Measurements from ENCODE around the gene TBX15. TPM values are rescaled to one million over a fixed set of nuclear protein-coding genes. Genes with fewer than 3 reads are reported as not detected.

The TBX15 gene
- total RNA-seq, 1 donor from 2014 or later = 0.07 TPM

DNA sequence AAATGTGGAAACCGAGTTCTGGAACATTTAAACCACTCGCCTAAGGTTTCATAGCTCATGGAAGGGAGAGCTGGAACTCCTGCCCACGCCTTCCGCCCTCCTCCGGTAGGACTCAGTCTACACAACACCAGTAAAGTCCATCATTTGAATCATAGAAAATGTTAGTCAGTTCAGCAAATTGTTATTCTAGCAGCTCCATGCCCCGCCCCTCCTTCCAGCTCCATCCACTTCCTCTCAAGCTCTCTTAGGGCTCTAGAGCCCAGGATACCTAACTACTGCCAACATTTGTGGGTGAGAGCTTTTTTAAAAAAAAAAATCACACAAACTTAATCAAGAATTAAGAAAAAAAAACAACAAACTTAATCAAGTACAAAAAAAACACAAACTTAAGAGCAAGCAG lies 121.8 kb downstream of the TBX15 start:
- no peak overlapping the region for H3K27ac ChIP-seq (ENCODE audit: low read depth, low read length)
- Mint-ChIP-seq H3K36me3 (ENCODE audit: low read depth, unreplicated experiment) (no peaks in the 10 kb centered on the region), H3K9me3 (ENCODE audit: unreplicated experiment) (no peaks in the 10 kb centered on the region), H3K27ac (ENCODE audit: unreplicated experiment) (no peak overlapping the region), H3K4me3 (ENCODE audit: unreplicated experiment) (no peak overlapping the region), H3K4me1 (ENCODE audit: low read depth, unreplicated experiment) (peaks cover 16% of the 10 kb centered on the region), H3K27me3 (ENCODE audit: low read depth, unreplicated experiment) (peaks cover 10% of the 10 kb centered on the region)
- no peak overlapping the region for H2AFZ ChIP-seq (ENCODE audit: low read depth, low read length)
- H3K4me1 ChIP-seq (ENCODE audit: insufficient read depth, low read length) = no peaks in the 10 kb centered on the region
- no peak for DNase-seq (ENCODE audit: low read depth)
- H4K20me1 ChIP-seq (ENCODE audit: insufficient read depth, low read length) = no peaks in the 10 kb centered on the region
- H3K9ac ChIP-seq (ENCODE audit: low read length) = no peak overlapping the region
- H3K9me3 ChIP-seq (ENCODE audit: insufficient read depth, low read depth, low read length) = no peaks in the 10 kb centered on the region
- no peaks in the 10 kb centered on the region for H3K27me3 ChIP-seq (ENCODE audit: insufficient read depth, low read length)
- FAIRE-seq = no peak
- no peaks in the 10 kb centered on the region for H3K79me2 ChIP-seq (ENCODE audit: insufficient read depth, low read length)
- no peak overlapping the region for H3K4me3 ChIP-seq (ENCODE audit: insufficient read depth, low read depth, low read length)
- no peaks in the 10 kb centered on the region for H3K36me3 ChIP-seq (ENCODE audit: insufficient read depth, low read length)
- H3K4me2 ChIP-seq (ENCODE audit: low read length) = no peak overlapping the region
- TF ChIP-seq, protein P1, sequence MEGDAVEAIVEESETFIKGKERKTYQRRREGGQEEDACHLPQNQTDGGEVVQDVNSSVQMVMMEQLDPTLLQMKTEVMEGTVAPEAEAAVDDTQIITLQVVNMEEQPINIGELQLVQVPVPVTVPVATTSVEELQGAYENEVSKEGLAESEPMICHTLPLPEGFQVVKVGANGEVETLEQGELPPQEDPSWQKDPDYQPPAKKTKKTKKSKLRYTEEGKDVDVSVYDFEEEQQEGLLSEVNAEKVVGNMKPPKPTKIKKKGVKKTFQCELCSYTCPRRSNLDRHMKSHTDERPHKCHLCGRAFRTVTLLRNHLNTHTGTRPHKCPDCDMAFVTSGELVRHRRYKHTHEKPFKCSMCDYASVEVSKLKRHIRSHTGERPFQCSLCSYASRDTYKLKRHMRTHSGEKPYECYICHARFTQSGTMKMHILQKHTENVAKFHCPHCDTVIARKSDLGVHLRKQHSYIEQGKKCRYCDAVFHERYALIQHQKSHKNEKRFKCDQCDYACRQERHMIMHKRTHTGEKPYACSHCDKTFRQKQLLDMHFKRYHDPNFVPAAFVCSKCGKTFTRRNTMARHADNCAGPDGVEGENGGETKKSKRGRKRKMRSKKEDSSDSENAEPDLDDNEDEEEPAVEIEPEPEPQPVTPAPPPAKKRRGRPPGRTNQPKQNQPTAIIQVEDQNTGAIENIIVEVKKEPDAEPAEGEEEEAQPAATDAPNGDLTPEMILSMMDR (IDR thresholded peaks at IDR 0.05; ENCODE audit: insufficient read depth, low read depth, low read length) = no peak
- no peak for TF ChIP-seq EZH2 (IDR thresholded peaks at IDR 0.05; ENCODE audit: insufficient read depth, low read length)

- no peaks in the 10 kb centered on the region for H3K9me3 ChIP-seq (ENCODE audit: insufficient read depth, low read depth, low read length)
- Mint-ChIP-seq H3K4me1 (ENCODE audit: low read depth, unreplicated experiment) (peaks cover 16% of the 10 kb centered on the region), H3K9me3 (ENCODE audit: unreplicated experiment) (no peaks in the 10 kb centered on the region), H3K36me3 (ENCODE audit: low read depth, unreplicated experiment) (no peaks in the 10 kb centered on the region), H3K27ac (ENCODE audit: unreplicated experiment) (peak overlapping the region; percentile 77), H3K4me3 (ENCODE audit: unreplicated experiment) (no peak overlapping the region), H3K27me3 (ENCODE audit: low read depth, unreplicated experiment) (peaks cover 2% of the 10 kb centered on the region)
- FAIRE-seq = no peak
- DNase-seq (ENCODE audit: low read depth) = no peak
- H4K20me1 ChIP-seq (ENCODE audit: insufficient read depth, low read length) = no peaks in the 10 kb centered on the region
- no peak overlapping the region for H3K4me2 ChIP-seq (ENCODE audit: low read length)
- H3K4me3 ChIP-seq (ENCODE audit: insufficient read depth, low read depth, low read length) = no peak overlapping the region
- no peak overlapping the region for H3K27ac ChIP-seq (ENCODE audit: low read depth, low read length)
- H3K4me1 ChIP-seq (ENCODE audit: insufficient read depth, low read length) = no peaks in the 10 kb centered on the region
- H3K9ac ChIP-seq (ENCODE audit: low read length) = no peak overlapping the region
- no peak overlapping the region for H2AFZ ChIP-seq (ENCODE audit: low read depth, low read length)
- TF ChIP-seq, protein P1 (IDR thresholded peaks at IDR 0.05; ENCODE audit: insufficient read depth, low read depth, low read length) = no peak
- no peak for TF ChIP-seq EZH2 (IDR thresholded peaks at IDR 0.05; ENCODE audit: insufficient read depth, low read length)
- no peaks in the 10 kb centered on the region for H3K36me3 ChIP-seq (ENCODE audit: insufficient read depth, low read length)
- H3K79me2 ChIP-seq (ENCODE audit: insufficient read depth, low read length) = no peaks in the 10 kb centered on the region
- H3K27me3 ChIP-seq (ENCODE audit: insufficient read depth, low read length) = no peaks in the 10 kb centered on the region
These were observed 124.5 kb downstream of the TBX15 start for GRCh38 chr1:118863688-118864087.

DNA sequence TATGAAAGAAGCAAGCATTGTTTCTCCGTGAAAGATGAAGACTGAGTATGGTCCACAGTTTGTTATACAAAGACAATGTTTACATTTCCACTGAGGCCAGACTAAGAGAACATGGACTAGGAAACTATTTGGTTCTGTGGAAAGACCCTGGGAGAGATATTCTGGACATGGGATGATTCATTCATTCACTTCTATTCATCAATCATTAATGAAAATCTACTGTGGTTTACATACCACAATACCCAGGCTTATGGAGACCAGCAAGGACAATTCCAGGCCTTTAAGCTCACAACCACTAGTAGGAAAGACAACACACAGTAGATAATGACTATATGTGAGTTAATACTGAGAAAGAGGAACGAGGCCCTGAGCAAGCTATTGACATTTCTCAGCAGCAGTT lies 125.4 kb downstream of the TBX15 start:
- Histone ChIP-seq H3K4me1 (ENCODE audit: insufficient read depth, low read length) (no peaks in the 10 kb centered on the region), H3K27me3 (ENCODE audit: insufficient read depth, low read length) (no peaks in the 10 kb centered on the region), H3K27ac (ENCODE audit: low read depth, low read length) (no peak overlapping the region), H3K4me2 (ENCODE audit: low read length) (no peak overlapping the region), H4K20me1 (ENCODE audit: insufficient read depth, low read length) (no peaks in the 10 kb centered on the region), H3K9ac (ENCODE audit: low read length) (no peak overlapping the region), H3K36me3 (ENCODE audit: insufficient read depth, low read length) (no peaks in the 10 kb centered on the region), H3K79me2 (ENCODE audit: insufficient read depth, low read length) (no peaks in the 10 kb centered on the region), H3K9me3 (ENCODE audit: insufficient read depth, low read depth, low read length) (no peaks in the 10 kb centered on the region), H3K4me3 (ENCODE audit: insufficient read depth, low read depth, low read length) (no peak overlapping the region), H2AFZ (ENCODE audit: low read depth, low read length) (no peak overlapping the region)
- H3K4me1 Mint-ChIP-seq (ENCODE audit: low read depth, unreplicated experiment) = peaks cover 16% of the 10 kb centered on the region
- FAIRE-seq (peak; percentile 49), DNase-seq (ENCODE audit: low read depth) (peak; percentile 16)
- no peak for TF ChIP-seq EZH2 (IDR thresholded peaks at IDR 0.05; ENCODE audit: insufficient read depth, low read length)
- TF ChIP-seq, protein P1 (IDR thresholded peaks at IDR 0.05; ENCODE audit: insufficient read depth, low read depth, low read length) = no peak
- peaks cover 2% of the 10 kb centered on the region for H3K27me3 Mint-ChIP-seq (ENCODE audit: low read depth, unreplicated experiment)
- no peak overlapping the region for H3K4me3 Mint-ChIP-seq (ENCODE audit: unreplicated experiment)
- H3K36me3 Mint-ChIP-seq (ENCODE audit: low read depth, unreplicated experiment) = no peaks in the 10 kb centered on the region
- no peaks in the 10 kb centered on the region for H3K9me3 Mint-ChIP-seq (ENCODE audit: unreplicated experiment)
- H3K27ac Mint-ChIP-seq (ENCODE audit: unreplicated experiment) = peak overlapping the region; percentile 84

Measured in astrocyte (in vitro differentiated cells and primary cell).